Trophoblast cell (in vitro differentiated cells and primary cell): ENCODE data around the gene LRBA.

ENCODE experiments used
- DNase-seq, 2 donors: peaks; one replicate each; pipeline ENCODE4 v3.0.0-alpha.2; 2016
- H2AFZ ChIP-seq: 2 replicates; pipeline ENCODE4 v1.6.1; 2013; ENCODE audit warnings: low read length, moderate library complexity, mild to moderate bottlenecking; ENCODE audit not compliant: insufficient read depth, poor library complexity
- H2AK5ac ChIP-seq: 2 replicates; pipeline ENCODE4 v1.6.1; 2013; ENCODE audit warnings: mild to moderate bottlenecking, low read length
- H2BK120ac ChIP-seq: 2 replicates; pipeline ENCODE4 v1.6.1; 2013; ENCODE audit warnings: low read length, mild to moderate bottlenecking, moderate library complexity; ENCODE audit not compliant: insufficient read depth, poor library complexity
- H2BK12ac ChIP-seq: 2 replicates; pipeline ENCODE4 v1.6.1; 2013; ENCODE audit warnings: mild to moderate bottlenecking, low read length, moderate library complexity
- H2BK5ac ChIP-seq: 2 replicates; pipeline ENCODE4 v1.6.1; 2013; ENCODE audit warnings: low read length, low read depth, moderate library complexity, mild to moderate bottlenecking; ENCODE audit not compliant: poor library complexity
- H3K14ac ChIP-seq: 2 replicates; pipeline ENCODE4 v1.6.1; 2013; ENCODE audit warnings: mild to moderate bottlenecking, low read length
- H3K18ac ChIP-seq: 2 replicates; pipeline ENCODE4 v1.6.1; 2013; ENCODE audit warnings: mild to moderate bottlenecking, low read length
- H3K23ac ChIP-seq: 2 replicates; pipeline ENCODE4 v1.6.1; 2013; ENCODE audit warnings: low read length
- H3K27ac ChIP-seq: 2 replicates; pipeline ENCODE4 v1.5.1; 2013; ENCODE audit warnings: low read depth, mild to moderate bottlenecking, inconsistent platforms, low read length, moderate library complexity
- H3K27me3 ChIP-seq: 2 replicates; pipeline ENCODE4 v1.6.1; 2013; ENCODE audit warnings: inconsistent platforms, mild to moderate bottlenecking, low read length, moderate library complexity; ENCODE audit not compliant: insufficient read depth
- H3K36me3 ChIP-seq, 2 experiments: 1 replicate in 1 of 2; 2 replicates in 1 of 2; pipeline ENCODE4 v1.6.1; 2013; ENCODE audit warnings: low read length in 2 of 2, mild to moderate bottlenecking in 2 of 2, moderate library complexity in 1 of 2; ENCODE audit not compliant: insufficient read depth in 2 of 2, control insufficient read depth in 1 of 2
- H3K4ac ChIP-seq: 2 replicates; pipeline ENCODE4 v1.6.1; 2013; ENCODE audit warnings: low read depth, mild to moderate bottlenecking, low read length, moderate library complexity
- H3K4me1 ChIP-seq, 2 experiments: 1 replicate in 1 of 2; 2 replicates in 1 of 2; pipeline ENCODE4 v1.6.1; 2013; ENCODE audit warnings: low read length in 2 of 2, mild to moderate bottlenecking in 2 of 2, moderate library complexity in 1 of 2; ENCODE audit not compliant: insufficient read depth in 2 of 2, control insufficient read depth in 1 of 2
- H3K4me2 ChIP-seq: 2 replicates; pipeline ENCODE4 v1.6.1; 2013; ENCODE audit warnings: inconsistent platforms, mild to moderate bottlenecking, low read length, moderate library complexity
- H3K4me3 ChIP-seq: 2 replicates; pipeline ENCODE4 v1.5.1; 2013; ENCODE audit warnings: mild to moderate bottlenecking, low read depth, low read length, inconsistent platforms
- H3K79me1 ChIP-seq: one replicate; pipeline ENCODE4 v1.6.1; 2013; ENCODE audit warnings: low read length
- H3K79me2 ChIP-seq: 2 replicates; pipeline ENCODE4 v1.6.1; 2013; ENCODE audit warnings: low read length, mild to moderate bottlenecking; ENCODE audit not compliant: control insufficient read depth, insufficient read depth, poor library complexity
- H3K9ac ChIP-seq: 2 replicates; pipeline ENCODE4 v1.6.1; 2013; ENCODE audit warnings: mild to moderate bottlenecking, low read length
- H3K9me3 ChIP-seq: 2 replicates; pipeline ENCODE4 v1.6.1; 2013; ENCODE audit warnings: low read depth, mild to moderate bottlenecking, control low read depth, inconsistent platforms, low read length; ENCODE audit not compliant: insufficient read depth
- H4K12ac ChIP-seq: 2 replicates; pipeline ENCODE4 v1.6.1; 2013; ENCODE audit warnings: low read depth, mild to moderate bottlenecking, low read length, moderate library complexity
- H4K8ac ChIP-seq: 2 replicates; pipeline ENCODE4 v1.6.1; 2013; ENCODE audit warnings: low read depth, mild to moderate bottlenecking, low read length, moderate library complexity
- H4K91ac ChIP-seq: one replicate; pipeline ENCODE4 v1.6.1; 2013; ENCODE audit warnings: low read depth, mild to moderate bottlenecking, low read length, moderate library complexity
- whole genome bisulfite sequencing: extraction: QIAGEN DNeasy Blood & Tissue Kit; methylation state at CpG from one replicate; pipeline ENCODE4 v1.1.7; 2013; ENCODE audit warnings: missing lambda C conversion rate; ENCODE audit not compliant: insufficient read length, insufficient coverage; ENCODE audit errors: extremely low coverage; 5-methylcytosine and 5-hydroxymethylcytosine counted together

The LRBA gene

GRCh38 chr4:150888625-150889024 lies 126.5 kb downstream of the LRBA start:
- no peaks in the 10 kb centered on the region for H3K27me3 ChIP-seq
- no peak overlapping the region for H2AK5ac ChIP-seq
- H2BK120ac ChIP-seq: no peak overlapping the region
- no peaks in the 10 kb centered on the region for H3K79me2 ChIP-seq
- H2AFZ ChIP-seq: no peak overlapping the region
- no peak overlapping the region for H2BK12ac ChIP-seq
- H3K18ac ChIP-seq: no peak overlapping the region
- no peaks in the 10 kb centered on the region for H3K4me1 ChIP-seq
- H2BK5ac ChIP-seq: no peak overlapping the region
- no peaks in the 10 kb centered on the region for H3K79me1 ChIP-seq
- H3K4me2 ChIP-seq: no peak overlapping the region
- no peak overlapping the region for H3K14ac ChIP-seq
- no peak overlapping the region for H4K91ac ChIP-seq
- no peak overlapping the region for H3K27ac ChIP-seq
- no peak overlapping the region for H4K12ac ChIP-seq
- H3K9ac ChIP-seq: no peak overlapping the region
- no peaks in the 10 kb centered on the region for H3K9me3 ChIP-seq
- H4K8ac ChIP-seq: no peak overlapping the region
- no peak overlapping the region for H3K23ac ChIP-seq
- peaks cover 0 to 3% of the 10 kb centered on the region in 2 experiments for H3K36me3 ChIP-seq
- no peak overlapping the region for H3K4ac ChIP-seq
- DNase-seq: no peak
- no peak overlapping the region for H3K4me3 ChIP-seq

GRCh38 chr4:150888217-150888616 lies 126.9 kb downstream of the LRBA start:
- H3K23ac ChIP-seq: no peak overlapping the region

GRCh38 chr4:150886597-150886996 lies 128.5 kb downstream of the LRBA start:
- Histone ChIP-seq H3K4me2 (no peak overlapping the region), H2BK5ac (no peak overlapping the region), H3K23ac (no peak overlapping the region), H4K91ac (no peak overlapping the region), H3K18ac (no peak overlapping the region), H3K27ac (no peak overlapping the region), H3K79me1 (no peaks in the 10 kb centered on the region), H2AK5ac (no peak overlapping the region), H3K4ac (no peak overlapping the region), H3K14ac (no peak overlapping the region), H3K79me2 (no peaks in the 10 kb centered on the region), H3K27me3 (no peaks in the 10 kb centered on the region), H3K36me3 (no peaks in the 10 kb centered on the region), H4K12ac (no peak overlapping the region), H2BK120ac (no peak overlapping the region), H4K8ac (no peak overlapping the region), H3K9me3 (no peaks in the 10 kb centered on the region), H3K4me1 (no peaks in the 10 kb centered on the region), H3K9ac (no peak overlapping the region), H2BK12ac (no peak overlapping the region), H3K4me3 (no peak overlapping the region), H2AFZ (no peak overlapping the region)
- WGBS: no CpG with 5 or more reads among the region's 1 CpG
- DNase-seq: no peak

More at GRCh38 chr4:150888217-150888616, 126.9 kb downstream of the LRBA start:
- H3K36me3 ChIP-seq: peaks cover 0 to 1% of the 10 kb centered on the region in 2 experiments
- H3K14ac ChIP-seq: no peak overlapping the region
- H3K4me1 ChIP-seq: no peaks in the 10 kb centered on the region
- no peak overlapping the region for H3K18ac ChIP-seq
- H3K79me1 ChIP-seq: no peaks in the 10 kb centered on the region
- no peak overlapping the region for H2AFZ ChIP-seq
- H3K4me3 ChIP-seq: no peak overlapping the region
- H3K9ac ChIP-seq: no peak overlapping the region
- no peak overlapping the region for H2BK5ac ChIP-seq
- H3K4me2 ChIP-seq: no peak overlapping the region
- DNase-seq: no peak
- no peaks in the 10 kb centered on the region for H3K79me2 ChIP-seq
- no peaks in the 10 kb centered on the region for H3K27me3 ChIP-seq
- no peak overlapping the region for H4K91ac ChIP-seq
- no peak overlapping the region for H2AK5ac ChIP-seq
- WGBS: no CpG with 5 or more reads among the region's 1 CpG
- H3K27ac ChIP-seq: no peak overlapping the region
- H2BK12ac ChIP-seq: no peak overlapping the region
- H2BK120ac ChIP-seq: no peak overlapping the region
- no peaks in the 10 kb centered on the region for H3K9me3 ChIP-seq
- H3K4ac ChIP-seq: no peak overlapping the region
- H4K12ac ChIP-seq: no peak overlapping the region
- H4K8ac ChIP-seq: no peak overlapping the region

- H4K91ac ChIP-seq: no peak overlapping the region
These were observed 130.5 kb downstream of the LRBA start for GRCh38 chr4:150884625-150885024.

More at GRCh38 chr4:150884625-150885024, 130.5 kb downstream of the LRBA start:
- Histone ChIP-seq H2BK5ac (no peak overlapping the region), H4K8ac (no peak overlapping the region), H3K9ac (no peak overlapping the region), H2AFZ (no peak overlapping the region), H3K23ac (no peak overlapping the region), H3K9me3 (peaks cover 3% of the 10 kb centered on the region), H3K4me2 (no peak overlapping the region), H3K18ac (no peak overlapping the region), H3K4me3 (no peak overlapping the region), H3K79me2 (no peaks in the 10 kb centered on the region), H3K27ac (no peak overlapping the region), H3K79me1 (no peaks in the 10 kb centered on the region), H3K27me3 (no peaks in the 10 kb centered on the region), H2BK12ac (no peak overlapping the region), H3K14ac (no peak overlapping the region), H2AK5ac (no peak overlapping the region), H3K4ac (no peak overlapping the region), H4K12ac (no peak overlapping the region), H3K36me3 (no peaks in the 10 kb centered on the region), H3K4me1 (no peaks in the 10 kb centered on the region), H2BK120ac (no peak overlapping the region)
- WGBS: no CpG with 5 or more reads among the region's 1 CpG
- no peak for DNase-seq
